ENCODE data around the gene OBSL1.

DNA sequence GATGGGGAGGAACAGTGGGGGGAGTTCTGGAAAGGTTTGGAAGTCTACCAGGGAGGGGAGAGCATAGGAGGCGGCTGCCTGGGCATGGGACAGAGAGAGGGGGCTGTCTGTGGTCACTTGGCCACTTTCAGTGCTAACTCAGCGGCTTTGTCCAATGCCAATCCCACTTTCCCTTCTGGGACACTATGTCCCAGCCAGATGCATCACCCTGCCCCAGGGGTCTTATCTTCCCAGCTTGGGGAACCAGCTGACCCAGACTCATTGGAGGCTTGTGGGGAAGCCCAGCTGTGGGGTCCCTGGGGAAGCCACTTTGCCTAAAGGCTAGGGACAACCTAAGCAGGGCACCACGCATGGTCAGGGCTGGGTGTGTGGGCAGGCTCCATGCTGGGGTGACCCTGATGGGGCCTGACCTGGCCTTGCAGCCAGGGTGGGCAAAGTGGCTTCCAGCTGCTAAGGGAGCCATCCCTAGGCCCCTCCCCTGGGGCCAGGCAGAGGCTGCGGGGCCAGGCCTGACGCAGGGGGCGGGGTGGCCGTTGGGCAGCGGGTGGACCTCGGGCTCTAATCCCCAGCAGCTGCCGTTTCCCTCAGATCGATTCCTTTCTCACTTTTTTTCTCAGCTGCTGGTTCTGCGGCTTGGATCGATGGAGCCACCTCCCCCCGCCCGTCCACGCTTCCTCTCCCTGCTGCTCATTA is 58.7 kb downstream of the OBSL1 start:
- TF ChIP-seq, protein P1, sequence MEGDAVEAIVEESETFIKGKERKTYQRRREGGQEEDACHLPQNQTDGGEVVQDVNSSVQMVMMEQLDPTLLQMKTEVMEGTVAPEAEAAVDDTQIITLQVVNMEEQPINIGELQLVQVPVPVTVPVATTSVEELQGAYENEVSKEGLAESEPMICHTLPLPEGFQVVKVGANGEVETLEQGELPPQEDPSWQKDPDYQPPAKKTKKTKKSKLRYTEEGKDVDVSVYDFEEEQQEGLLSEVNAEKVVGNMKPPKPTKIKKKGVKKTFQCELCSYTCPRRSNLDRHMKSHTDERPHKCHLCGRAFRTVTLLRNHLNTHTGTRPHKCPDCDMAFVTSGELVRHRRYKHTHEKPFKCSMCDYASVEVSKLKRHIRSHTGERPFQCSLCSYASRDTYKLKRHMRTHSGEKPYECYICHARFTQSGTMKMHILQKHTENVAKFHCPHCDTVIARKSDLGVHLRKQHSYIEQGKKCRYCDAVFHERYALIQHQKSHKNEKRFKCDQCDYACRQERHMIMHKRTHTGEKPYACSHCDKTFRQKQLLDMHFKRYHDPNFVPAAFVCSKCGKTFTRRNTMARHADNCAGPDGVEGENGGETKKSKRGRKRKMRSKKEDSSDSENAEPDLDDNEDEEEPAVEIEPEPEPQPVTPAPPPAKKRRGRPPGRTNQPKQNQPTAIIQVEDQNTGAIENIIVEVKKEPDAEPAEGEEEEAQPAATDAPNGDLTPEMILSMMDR (IDR thresholded peaks at IDR 0.05 in 4 of 5, conservative IDR thresholded peaks at IDR 0.05 in 1 of 5) = no peak
- TF ChIP-seq POLR2A (IDR thresholded peaks at IDR 0.05) = no peak

Measured in gastrocnemius medialis (tissue), 4 donors.